ENCODE results near the gene ADRB2.
A peak's percentile ranks its signal among the peaks of the same experiment; 100 is the strongest.

Gene ADRB2

DNA sequence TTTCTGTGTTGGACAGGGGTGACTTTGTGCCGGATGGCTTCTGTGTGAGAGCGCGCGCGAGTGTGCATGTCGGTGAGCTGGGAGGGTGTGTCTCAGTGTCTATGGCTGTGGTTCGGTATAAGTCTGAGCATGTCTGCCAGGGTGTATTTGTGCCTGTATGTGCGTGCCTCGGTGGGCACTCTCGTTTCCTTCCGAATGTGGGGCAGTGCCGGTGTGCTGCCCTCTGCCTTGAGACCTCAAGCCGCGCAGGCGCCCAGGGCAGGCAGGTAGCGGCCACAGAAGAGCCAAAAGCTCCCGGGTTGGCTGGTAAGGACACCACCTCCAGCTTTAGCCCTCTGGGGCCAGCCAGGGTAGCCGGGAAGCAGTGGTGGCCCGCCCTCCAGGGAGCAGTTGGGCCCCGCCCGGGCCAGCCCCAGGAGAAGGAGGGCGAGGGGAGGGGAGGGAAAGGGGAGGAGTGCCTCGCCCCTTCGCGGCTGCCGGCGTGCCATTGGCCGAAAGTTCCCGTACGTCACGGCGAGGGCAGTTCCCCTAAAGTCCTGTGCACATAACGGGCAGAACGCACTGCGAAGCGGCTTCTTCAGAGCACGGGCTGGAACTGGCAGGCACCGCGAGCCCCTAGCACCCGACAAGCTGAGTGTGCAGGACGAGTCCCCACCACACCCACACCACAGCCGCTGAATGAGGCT lies at the start of gene ADRB2:
Gene ADRB2 (plus strand): TSS at position 559 of the 686 bp plus-strand sequence. CDS start 221 bp downstream, outside the sequence.
- Histone ChIP-seq H3K36me3 (ENCODE audit: control insufficient read depth, insufficient read depth, low read length) (no peaks in the 10 kb centered on the region), H2AFZ (peak within 1 kb of the TSS; percentile 91), H3K9ac (peak within 1 kb of the TSS; percentile 58), H3K9me3 (ENCODE audit: control insufficient read depth, low read length) (no peaks in the 10 kb centered on the region), H3K27ac (peak within 1 kb of the TSS; percentile 96), H3K4me3 (ENCODE audit: low read depth, low read length) (peak within 1 kb of the TSS; percentile 55), H3K79me2 (peaks cover 11% of the 10 kb centered on the region), H3K4me2 (ENCODE audit: low read length) (peak within 1 kb of the TSS; percentile 80), H3K27me3 (ENCODE audit: control insufficient read depth, insufficient read depth, low read length) (no peaks in the 10 kb centered on the region), H3K4me1 (peaks cover 43% of the 10 kb centered on the region)
- TF ChIP-seq CTCF (IDR thresholded peaks at IDR 0.05), result peak; percentile 3

GRCh38 chr5:148776780-148777179 lies 49.6 kb upstream of the ADRB2 start:
- no peak overlapping the region for H2AFZ ChIP-seq
- no peak overlapping the region for H3K9ac ChIP-seq
- no peak for TF ChIP-seq CTCF (IDR thresholded peaks at IDR 0.05)
- no peaks in the 10 kb centered on the region for H3K36me3 ChIP-seq (ENCODE audit: control insufficient read depth, insufficient read depth, low read length)
- no peaks in the 10 kb centered on the region for H3K4me1 ChIP-seq
- H3K79me2 ChIP-seq, result no peaks in the 10 kb centered on the region
- no peaks in the 10 kb centered on the region for H3K9me3 ChIP-seq (ENCODE audit: control insufficient read depth, low read length)
- H3K4me3 ChIP-seq (ENCODE audit: low read depth, low read length), result no peak overlapping the region
- H3K27ac ChIP-seq, result no peak overlapping the region
- H3K4me2 ChIP-seq (ENCODE audit: low read length), result no peak overlapping the region
- H3K27me3 ChIP-seq (ENCODE audit: control insufficient read depth, insufficient read depth, low read length), result no peaks in the 10 kb centered on the region

DNA sequence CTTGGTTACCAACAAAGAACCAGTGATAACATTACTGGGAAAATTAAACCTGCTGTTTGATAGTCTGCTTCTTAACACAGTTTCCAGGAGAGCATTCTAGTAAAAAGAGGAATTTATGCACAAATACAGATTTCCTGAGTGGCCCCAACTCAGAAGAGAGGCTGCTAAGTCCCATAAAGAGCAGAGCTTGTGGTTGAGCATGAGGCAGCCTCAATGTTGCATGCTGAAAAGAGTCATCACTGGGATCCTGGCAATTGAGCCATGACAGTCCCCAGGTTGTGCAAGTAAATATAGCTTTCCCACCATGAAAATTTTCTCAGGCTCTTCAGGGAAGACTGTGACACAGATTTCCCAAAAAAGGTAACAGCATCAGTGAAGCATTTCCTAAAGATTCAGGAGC lies 47.5 kb upstream of the ADRB2 start:
- Histone ChIP-seq H3K4me1 (no peaks in the 10 kb centered on the region), H3K4me2 (ENCODE audit: low read length) (no peak overlapping the region), H2AFZ (no peak overlapping the region), H3K27me3 (ENCODE audit: control insufficient read depth, insufficient read depth, low read length) (no peaks in the 10 kb centered on the region), H3K36me3 (ENCODE audit: control insufficient read depth, insufficient read depth, low read length) (no peaks in the 10 kb centered on the region), H3K27ac (no peak overlapping the region), H3K9ac (no peak overlapping the region), H3K9me3 (ENCODE audit: control insufficient read depth, low read length) (no peaks in the 10 kb centered on the region), H3K79me2 (no peaks in the 10 kb centered on the region), H3K4me3 (ENCODE audit: low read depth, low read length) (no peak overlapping the region)
- TF ChIP-seq CTCF (IDR thresholded peaks at IDR 0.05), result no peak

GRCh38 chr5:148780711-148781110 lies 45.7 kb upstream of the ADRB2 start:
- no peak overlapping the region for H3K4me3 ChIP-seq (ENCODE audit: low read depth, low read length)
- no peaks in the 10 kb centered on the region for H3K27me3 ChIP-seq (ENCODE audit: control insufficient read depth, insufficient read depth, low read length)
- no peaks in the 10 kb centered on the region for H3K36me3 ChIP-seq (ENCODE audit: control insufficient read depth, insufficient read depth, low read length)
- H3K4me2 ChIP-seq (ENCODE audit: low read length), result no peak overlapping the region
- no peaks in the 10 kb centered on the region for H3K79me2 ChIP-seq
- no peak overlapping the region for H3K9ac ChIP-seq
- no peak for TF ChIP-seq CTCF (IDR thresholded peaks at IDR 0.05)
- H2AFZ ChIP-seq, result no peak overlapping the region
- no peak overlapping the region for H3K27ac ChIP-seq
- no peaks in the 10 kb centered on the region for H3K4me1 ChIP-seq
- H3K9me3 ChIP-seq (ENCODE audit: control insufficient read depth, low read length), result no peaks in the 10 kb centered on the region

- no peak overlapping the region for H3K27ac ChIP-seq
- H3K9me3 ChIP-seq (ENCODE audit: control insufficient read depth, low read length), result no peaks in the 10 kb centered on the region
- no peaks in the 10 kb centered on the region for H3K27me3 ChIP-seq (ENCODE audit: control insufficient read depth, insufficient read depth, low read length)
- H3K36me3 ChIP-seq (ENCODE audit: control insufficient read depth, insufficient read depth, low read length), result no peaks in the 10 kb centered on the region
- no peak overlapping the region for H3K4me2 ChIP-seq (ENCODE audit: low read length)
- H2AFZ ChIP-seq, result no peak overlapping the region
- H3K4me3 ChIP-seq (ENCODE audit: low read depth, low read length), result no peak overlapping the region
- H3K79me2 ChIP-seq, result no peaks in the 10 kb centered on the region
- H3K4me1 ChIP-seq, result no peaks in the 10 kb centered on the region
- no peak for TF ChIP-seq CTCF (IDR thresholded peaks at IDR 0.05)
- H3K9ac ChIP-seq, result no peak overlapping the region
Observed at GRCh38 chr5:148781766-148782165, 44.6 kb upstream of the ADRB2 start.

Measured in parathyroid adenoma (tissue), 2 donors.